ENCODE measurements around the gene MXRA7. TPM values are rescaled to one million over a fixed set of nuclear protein-coding genes. Genes with fewer than 3 reads are reported as not detected.

MXRA7 gene, protein sequence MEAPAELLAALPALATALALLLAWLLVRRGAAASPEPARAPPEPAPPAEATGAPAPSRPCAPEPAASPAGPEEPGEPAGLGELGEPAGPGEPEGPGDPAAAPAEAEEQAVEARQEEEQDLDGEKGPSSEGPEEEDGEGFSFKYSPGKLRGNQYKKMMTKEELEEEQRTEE
- total RNA-seq = 100 to 1,000 TPM; 124 to 243 (median 165) TPM

DNA sequence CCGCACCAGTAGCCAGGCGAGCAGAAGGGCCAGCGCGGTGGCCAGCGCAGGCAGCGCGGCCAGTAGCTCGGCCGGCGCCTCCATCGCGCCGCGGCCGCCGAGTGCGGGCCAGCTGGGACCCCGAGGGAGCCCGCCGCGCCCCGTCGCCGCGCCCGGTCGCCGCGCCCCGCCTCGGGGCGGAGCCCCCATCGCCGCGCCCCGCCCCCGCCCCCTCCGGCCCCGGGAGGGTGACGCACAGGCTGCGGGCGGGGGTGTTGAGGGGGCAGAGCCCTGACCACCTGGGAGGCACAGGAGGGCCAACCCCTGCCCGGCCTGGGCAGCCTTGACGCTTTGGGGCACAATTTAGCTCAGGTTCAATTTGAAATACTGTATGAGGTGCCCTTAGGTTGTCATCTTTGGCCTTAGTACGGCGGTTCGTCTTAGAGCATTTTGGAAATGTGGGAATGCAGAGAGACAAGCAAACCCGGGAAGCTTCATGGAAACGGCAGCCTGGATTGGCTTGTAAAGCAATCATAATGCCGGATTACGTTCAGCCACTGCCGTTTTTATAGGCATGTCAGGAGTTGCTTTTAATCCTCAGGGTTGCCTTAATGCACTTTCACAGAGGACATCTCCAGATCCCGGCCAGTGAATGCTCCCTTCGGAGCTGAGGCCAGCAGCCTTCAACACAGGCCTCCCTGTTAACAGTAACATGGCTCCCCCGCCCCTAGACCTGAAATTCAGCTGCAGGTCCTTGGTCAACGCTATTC is at the start of gene MXRA7:
Gene MXRA7 (minus strand): TSS at position 103 of the 749 bp plus-strand sequence. CDS start 19 bp downstream, at position 84.
- TF ChIP-seq, protein P1, sequence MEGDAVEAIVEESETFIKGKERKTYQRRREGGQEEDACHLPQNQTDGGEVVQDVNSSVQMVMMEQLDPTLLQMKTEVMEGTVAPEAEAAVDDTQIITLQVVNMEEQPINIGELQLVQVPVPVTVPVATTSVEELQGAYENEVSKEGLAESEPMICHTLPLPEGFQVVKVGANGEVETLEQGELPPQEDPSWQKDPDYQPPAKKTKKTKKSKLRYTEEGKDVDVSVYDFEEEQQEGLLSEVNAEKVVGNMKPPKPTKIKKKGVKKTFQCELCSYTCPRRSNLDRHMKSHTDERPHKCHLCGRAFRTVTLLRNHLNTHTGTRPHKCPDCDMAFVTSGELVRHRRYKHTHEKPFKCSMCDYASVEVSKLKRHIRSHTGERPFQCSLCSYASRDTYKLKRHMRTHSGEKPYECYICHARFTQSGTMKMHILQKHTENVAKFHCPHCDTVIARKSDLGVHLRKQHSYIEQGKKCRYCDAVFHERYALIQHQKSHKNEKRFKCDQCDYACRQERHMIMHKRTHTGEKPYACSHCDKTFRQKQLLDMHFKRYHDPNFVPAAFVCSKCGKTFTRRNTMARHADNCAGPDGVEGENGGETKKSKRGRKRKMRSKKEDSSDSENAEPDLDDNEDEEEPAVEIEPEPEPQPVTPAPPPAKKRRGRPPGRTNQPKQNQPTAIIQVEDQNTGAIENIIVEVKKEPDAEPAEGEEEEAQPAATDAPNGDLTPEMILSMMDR (IDR thresholded peaks at IDR 0.05; ENCODE audit: low read depth) = no peak

DNA sequence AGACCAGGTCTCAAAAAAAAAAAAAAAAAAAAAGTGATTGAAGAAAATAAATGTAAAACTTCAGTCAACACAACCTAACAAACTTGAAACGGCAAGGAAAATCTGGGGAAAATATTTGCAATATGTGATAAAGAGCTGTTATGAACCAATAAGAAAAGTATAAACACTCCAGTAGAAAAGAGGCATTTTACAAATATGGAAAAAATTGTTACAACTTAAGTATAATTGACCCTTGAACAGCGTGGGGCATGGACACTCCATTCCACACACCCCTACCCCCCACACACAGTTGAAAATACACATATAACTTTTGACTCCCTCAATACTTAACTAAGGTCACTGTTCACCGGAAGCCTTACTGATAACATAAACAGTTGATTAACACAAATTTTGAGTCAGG is 47.8 kb upstream of the MXRA7 start:
- TF ChIP-seq, protein P1 (IDR thresholded peaks at IDR 0.05; ENCODE audit: low read depth) = no peak

DNA sequence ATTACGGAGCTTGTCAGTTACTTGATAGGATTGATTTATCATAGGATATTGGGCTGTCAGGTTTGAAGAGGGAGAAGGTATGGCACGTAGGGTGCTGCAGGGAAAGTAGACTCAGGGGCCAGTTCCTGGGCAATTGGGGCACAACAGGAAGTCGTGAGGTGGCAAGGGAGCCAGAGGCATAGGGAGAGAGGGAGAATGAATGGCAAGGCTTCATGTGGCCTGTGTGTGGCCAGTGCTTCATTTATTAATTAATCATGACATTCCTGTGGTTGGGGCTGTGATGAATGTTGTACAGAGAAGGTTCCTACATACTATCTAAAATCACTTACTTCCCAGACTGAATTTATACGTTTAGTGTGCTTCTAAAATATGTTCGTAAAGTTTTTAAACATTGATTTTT is 46.5 kb upstream of the MXRA7 start:
- TF ChIP-seq, protein P1 (IDR thresholded peaks at IDR 0.05; ENCODE audit: low read depth) = no peak

DNA sequence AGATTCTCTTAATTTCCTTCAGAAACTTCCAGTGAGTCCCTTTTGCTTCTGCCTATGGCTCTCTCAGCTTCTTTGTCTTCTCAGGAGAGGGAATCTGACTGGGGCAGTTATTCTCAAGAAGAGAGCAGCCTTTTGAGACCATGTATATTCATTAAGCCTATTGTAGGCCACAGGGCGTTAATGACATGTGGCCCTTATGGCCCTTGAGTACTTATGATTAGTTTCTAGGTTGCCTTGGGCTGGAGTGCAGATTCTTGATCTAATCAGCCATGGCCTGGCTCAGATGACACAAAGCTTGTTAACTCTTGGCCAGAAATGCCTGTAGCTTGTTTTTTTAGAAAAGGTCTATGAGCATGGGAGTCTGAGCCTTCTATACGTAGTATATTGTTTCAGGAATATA is 44.5 kb upstream of the MXRA7 start:
- TF ChIP-seq, protein P1 (IDR thresholded peaks at IDR 0.05; ENCODE audit: low read depth) = no peak

DNA sequence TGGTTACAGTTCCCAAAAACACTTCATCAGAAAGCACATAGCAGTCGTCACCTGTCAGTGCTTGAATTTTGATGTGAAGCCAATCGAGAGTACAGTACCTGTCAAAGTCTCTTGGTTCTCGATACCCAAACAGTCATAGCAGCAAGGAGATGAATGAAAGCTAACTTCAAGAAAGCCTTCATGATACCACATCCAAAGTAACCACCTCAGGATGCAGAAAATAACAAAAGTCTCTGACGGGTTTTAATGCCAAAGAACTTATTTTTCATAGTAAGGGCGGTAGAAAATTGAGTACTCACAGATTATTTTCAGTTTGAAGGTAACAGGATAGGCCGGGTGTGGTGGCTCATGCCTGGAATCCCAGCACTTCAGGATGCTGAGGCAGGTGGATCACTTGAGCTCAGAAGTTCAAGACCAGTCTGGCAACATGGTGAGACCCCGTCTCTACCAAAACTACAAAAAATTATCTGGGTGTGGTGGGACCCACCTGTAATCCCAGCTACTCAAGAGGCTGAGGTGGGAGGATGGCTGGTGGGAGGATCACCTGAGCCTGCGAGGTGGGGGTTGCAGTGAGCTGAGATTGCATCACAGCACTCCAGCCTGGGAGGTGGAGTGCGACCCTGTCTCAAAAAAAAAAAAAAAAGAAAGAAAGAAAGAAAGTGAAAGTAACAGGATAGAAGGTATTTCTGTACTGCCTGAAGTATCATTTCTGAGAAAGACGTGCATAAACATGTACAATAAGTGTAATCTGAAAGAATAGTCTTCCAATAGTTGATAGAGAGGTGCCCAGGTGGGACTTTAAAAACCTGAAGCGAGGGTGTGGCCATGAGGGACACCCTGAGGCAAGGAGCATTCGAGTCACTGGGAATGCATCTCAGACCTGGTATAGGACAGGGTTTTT is 42.5 kb upstream of the MXRA7 start:
- TF ChIP-seq, protein P1 (IDR thresholded peaks at IDR 0.05; ENCODE audit: low read depth) = no peak

DNA sequence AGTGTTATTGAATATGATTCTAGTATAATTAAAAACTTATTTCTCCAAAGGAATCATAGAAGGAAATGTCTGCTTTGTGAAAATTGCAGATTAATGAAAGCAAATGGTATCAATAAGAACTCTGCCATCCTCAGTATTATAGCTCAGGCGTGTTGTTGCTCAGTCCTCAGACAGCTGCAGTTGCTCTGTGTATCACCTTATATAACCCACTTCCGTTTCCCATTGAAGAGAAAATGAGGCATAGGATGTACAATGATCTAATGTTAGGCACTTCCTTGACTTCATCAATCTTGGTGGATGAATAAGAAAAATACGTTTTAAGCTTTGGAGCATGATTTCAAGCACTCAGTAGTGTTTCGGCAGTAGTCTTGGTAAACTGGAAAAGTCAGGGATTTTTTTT is 41.2 kb upstream of the MXRA7 start:
- TF ChIP-seq, protein P1 (IDR thresholded peaks at IDR 0.05; ENCODE audit: low read depth) = no peak

All from subcutaneous adipose tissue (tissue), 4 donors.